Right lobe of liver (tissue), 4 donors: Measurements from ENCODE around the gene CHST11.
"Not testable (repeated sequence)": the region's sequence is repeated elsewhere in the genome, so short reads cannot be mapped to it uniquely, and the experiment has no call there.

Experiments used
- CTCF ChIP-seq, 4 donors: fragments of 200-600 bp in 3 of 4; fragments of 450-650 bp in 1 of 4; IDR thresholded peaks; one replicate each; pipeline versions ENCODE4 v1.5.1 to v1.8.0; 2016 to 2022; ENCODE audit warnings: antibody characterized with exemption in 4 of 4, mild to moderate bottlenecking in 2 of 4
- POLR2A ChIP-seq: fragments of 450-650 bp; IDR thresholded peaks from one replicate; pipeline ENCODE4 v1.6.1; 2017; ENCODE audit warnings: antibody characterized with exemption, mild to moderate bottlenecking
- donor health status: DM: no; HTN: no; CAD: no.
- donor health status: DM: no; HTN: no; CAD: no.
- donor health status: DM: no; HTN: yes; CAD: no.

- TF ChIP-seq CTCF (IDR thresholded peaks at IDR 0.05); POLR2A: not testable (repeated sequence)
These were observed 70.9 kb downstream of the CHST11 start for GRCh38 chr12:104527653-104528052.
